ENCODE data around the gene ZRANB2. TPM values are rescaled to one million over a fixed set of nuclear protein-coding genes. Genes with fewer than 3 reads are reported as not detected.

ZRANB2 gene
- total RNA-seq, 1 experiment from 2014 or later, result 67.9 TPM

GRCh38 chr1:71046891-71047634 is 33.8 kb downstream of the ZRANB2 start:
- Histone ChIP-seq H3K36me3 (ENCODE audit: control insufficient read depth in 1 of 2, insufficient read depth in 2 of 2, low read length in 2 of 2) (no peaks in the 10 kb centered on the region), H4K20me1 (ENCODE audit: insufficient read depth) (no peaks in the 10 kb centered on the region), H3K4me2 (ENCODE audit: low read length) (no peak overlapping the region), H3K27me3 (ENCODE audit: insufficient read depth, low read length) (peaks cover 14% of the 10 kb centered on the region), H3K9me2 (ENCODE audit: insufficient read depth) (no peaks in the 10 kb centered on the region), H3K9me3 (ENCODE audit: control insufficient read depth in 1 of 2, insufficient read depth in 1 of 2, low read depth in 1 of 2, low read length in 2 of 2) (no peaks in the 10 kb centered on the region), H3K9ac (ENCODE audit: low read length) (no peak overlapping the region), H3K4me3 (replicated peaks in 1 of 2; ENCODE audit: low read depth in 1 of 2, low read length in 2 of 2) (no peak overlapping the region), H3K27ac (ENCODE audit: low read depth, low read length) (no peak overlapping the region), H3K4me1 (ENCODE audit: control insufficient read depth in 1 of 2, insufficient read depth in 2 of 2, low read length in 2 of 2) (no peaks in the 10 kb centered on the region), H3K79me2 (ENCODE audit: insufficient read depth, low read length) (no peaks in the 10 kb centered on the region), H2AFZ (ENCODE audit: low read depth, low read length, poor library complexity, severe bottlenecking) (no peak overlapping the region)
- ATAC-seq (no peak), DNase-seq (ENCODE audit: low read depth, low spot score) (no peak)
- no peak for TF ChIP-seq JUND (IDR thresholded peaks at IDR 0.05)
- no peak for TF ChIP-seq ELF1 (IDR thresholded peaks at IDR 0.05; ENCODE audit: borderline replicate concordance, low read depth)
- no peak for TF ChIP-seq ZBTB33 (IDR thresholded peaks at IDR 0.05; ENCODE audit: extremely low read depth, insufficient replicate concordance, low read length)
- TF ChIP-seq FOSL1 (IDR thresholded peaks at IDR 0.05; ENCODE audit: low read depth), result no peak
- TF ChIP-seq SRF (IDR thresholded peaks at IDR 0.05; ENCODE audit: low read depth), result no peak
- TF ChIP-seq RAD21 (IDR thresholded peaks at IDR 0.05; ENCODE audit: low read depth), result no peak
- ChIA-PET CTCF (no interaction called here), RAD21 (ENCODE audit: low non-redundant PET in 1 of 2, low total read pairs in 2 of 2, uncharacterized antibody in 2 of 2, unreplicated experiment in 2 of 2) (no interaction called here), POLR2A (no interaction called here)
- intact Hi-C loops (cut with micrococcal nuclease), result no loop called here
- no TSS peak for BruUV-seq (replicated peaks)

- H3K4me3 ChIP-seq (replicated peaks in 1 of 2; ENCODE audit: low read depth in 1 of 2, low read length in 2 of 2), result no peak overlapping the region
- no peaks in the 10 kb centered on the region for H3K9me2 ChIP-seq (ENCODE audit: insufficient read depth)
- CTCF ChIA-PET, result no interaction called here
- POLR2A ChIA-PET, result no interaction called here
- H3K36me3 ChIP-seq (ENCODE audit: control insufficient read depth in 1 of 2, insufficient read depth in 2 of 2, low read length in 2 of 2), result no peaks in the 10 kb centered on the region
- intact Hi-C loops (cut with micrococcal nuclease), result no loop called here
- RAD21 ChIA-PET (ENCODE audit: low non-redundant PET in 1 of 2, low total read pairs in 2 of 2, uncharacterized antibody in 2 of 2, unreplicated experiment in 2 of 2), result no interaction called here
- TF ChIP-seq TCF7L2 (IDR thresholded peaks at IDR 0.05; ENCODE audit: borderline replicate concordance, extremely low read depth, insufficient read depth, insufficient read length) (no peak), CBX3 (IDR thresholded peaks at IDR 0.05; ENCODE audit: low read depth) (no peak), FOSL1 (IDR thresholded peaks at IDR 0.05; ENCODE audit: low read depth) (no peak), EGR1 (IDR thresholded peaks at IDR 0.05; ENCODE audit: low read depth) (no peak), CTCF (IDR thresholded peaks at IDR 0.05 in 2 of 3, conservative IDR thresholded peaks at IDR 0.05 in 1 of 3; ENCODE audit: borderline replicate concordance in 1 of 3, insufficient read depth in 1 of 3, low read depth in 2 of 3, low read length in 2 of 3) (no peak)
- no peak overlapping the region for H3K27ac ChIP-seq (ENCODE audit: low read depth, low read length)
- no peaks in the 10 kb centered on the region for H3K4me1 ChIP-seq (ENCODE audit: control insufficient read depth in 1 of 2, insufficient read depth in 2 of 2, low read length in 2 of 2)
- no peak for DNase-seq (ENCODE audit: low read depth, low spot score)
- BruUV-seq (replicated peaks), result no TSS peak
- no peaks in the 10 kb centered on the region for H3K79me2 ChIP-seq (ENCODE audit: insufficient read depth, low read length)
- no peaks in the 10 kb centered on the region for H4K20me1 ChIP-seq (ENCODE audit: insufficient read depth)
- H3K27me3 ChIP-seq (ENCODE audit: insufficient read depth, low read length), result peaks cover 27% of the 10 kb centered on the region
- H3K9me3 ChIP-seq (ENCODE audit: control insufficient read depth in 1 of 2, insufficient read depth in 1 of 2, low read depth in 1 of 2, low read length in 2 of 2), result no peaks in the 10 kb centered on the region
- no peak overlapping the region for H3K4me2 ChIP-seq (ENCODE audit: low read length)
- H3K9ac ChIP-seq (ENCODE audit: low read length), result no peak overlapping the region
- no peak for ATAC-seq
- H2AFZ ChIP-seq (ENCODE audit: low read depth, low read length, poor library complexity, severe bottlenecking), result no peak overlapping the region
These were observed 35.3 kb downstream of the ZRANB2 start for GRCh38 chr1:71045463-71046028.
